HG02884 (cell line): ENCODE results near the gene RAB7A.

Experiments used
- ATAC-seq: cut with Tn5 transposase; IDR thresholded peaks from one replicate; pipeline ENCODE4 v1.9.1; 2021; ENCODE audit warnings: mild to moderate bottlenecking, moderate library complexity; ENCODE audit not compliant: unreplicated experiment

RAB7A gene

DNA sequence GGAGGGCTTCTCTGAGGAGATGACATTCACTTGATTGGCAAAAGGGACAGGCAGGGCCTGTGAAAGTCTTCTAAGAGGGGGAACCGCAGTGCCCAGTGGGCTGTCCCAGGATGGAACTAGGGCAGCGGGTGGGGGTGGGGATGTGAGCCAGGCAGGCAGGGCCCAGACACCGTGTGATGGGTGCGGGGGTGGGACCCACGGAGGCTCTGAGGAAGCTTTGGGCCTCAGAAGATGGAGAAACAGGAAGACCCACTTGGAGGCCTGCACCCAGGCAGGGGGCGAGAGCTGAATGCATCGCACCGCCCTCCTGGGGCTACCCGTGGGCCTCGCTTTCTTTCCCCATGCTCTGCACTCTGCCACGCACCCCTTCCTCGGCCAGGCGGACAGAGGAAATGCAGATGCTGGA, 120.5 kb downstream of the RAB7A start:
- no peak for ATAC-seq

DNA sequence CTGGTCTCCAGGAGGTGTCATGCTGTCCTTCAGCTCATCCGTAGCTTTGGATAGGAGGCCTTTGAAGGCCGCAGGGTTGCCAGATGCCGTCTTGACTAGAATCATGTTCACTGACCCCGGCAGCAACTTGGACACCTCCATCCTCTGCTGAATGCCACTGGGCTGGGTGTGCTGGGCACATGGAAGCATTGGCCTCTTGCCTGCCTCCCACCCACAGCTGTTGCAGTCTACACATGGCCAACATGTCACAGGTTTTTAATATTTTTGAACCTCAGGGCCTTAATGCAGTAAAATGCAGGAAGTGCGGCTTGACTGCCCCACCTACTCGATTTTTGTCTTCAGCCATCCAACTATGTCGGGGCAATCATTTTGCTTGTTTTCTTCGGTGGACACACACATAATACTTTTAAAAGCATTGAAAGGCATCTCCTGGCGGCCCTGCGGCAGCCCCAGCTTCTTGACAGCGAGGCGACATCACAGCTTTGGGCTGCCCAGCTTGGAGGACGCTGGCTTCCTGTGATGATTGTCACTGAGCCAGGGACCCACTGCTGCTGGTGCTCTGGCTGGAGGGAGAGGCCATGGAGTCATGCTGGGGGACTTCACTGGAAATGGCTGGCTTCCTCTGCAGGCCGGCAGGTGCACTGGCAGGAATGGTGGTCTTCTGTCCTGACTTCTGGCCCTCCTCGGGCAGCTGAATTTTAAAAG, 121.8 kb downstream of the RAB7A start:
- no peak for ATAC-seq

DNA sequence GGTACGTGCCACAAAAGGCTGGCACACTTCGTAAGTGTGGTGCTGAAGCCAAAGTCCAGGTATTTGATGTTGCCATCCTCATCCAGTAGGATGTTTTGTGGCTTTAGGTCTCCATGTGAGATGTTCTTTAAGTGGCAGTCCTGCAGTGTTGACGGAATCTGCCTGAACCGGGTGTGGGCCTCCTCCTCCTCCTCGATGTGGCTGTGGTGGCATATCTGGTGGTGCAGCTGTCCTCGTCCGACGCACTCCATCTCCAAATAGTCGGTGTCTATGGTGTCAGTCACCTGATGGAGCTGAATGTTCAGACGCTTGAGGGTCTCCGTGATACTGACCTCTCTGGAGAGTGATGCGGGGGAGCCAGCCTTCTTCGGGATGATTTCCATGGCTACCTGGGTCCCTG, 123.0 kb downstream of the RAB7A start:
- ATAC-seq = no peak

DNA sequence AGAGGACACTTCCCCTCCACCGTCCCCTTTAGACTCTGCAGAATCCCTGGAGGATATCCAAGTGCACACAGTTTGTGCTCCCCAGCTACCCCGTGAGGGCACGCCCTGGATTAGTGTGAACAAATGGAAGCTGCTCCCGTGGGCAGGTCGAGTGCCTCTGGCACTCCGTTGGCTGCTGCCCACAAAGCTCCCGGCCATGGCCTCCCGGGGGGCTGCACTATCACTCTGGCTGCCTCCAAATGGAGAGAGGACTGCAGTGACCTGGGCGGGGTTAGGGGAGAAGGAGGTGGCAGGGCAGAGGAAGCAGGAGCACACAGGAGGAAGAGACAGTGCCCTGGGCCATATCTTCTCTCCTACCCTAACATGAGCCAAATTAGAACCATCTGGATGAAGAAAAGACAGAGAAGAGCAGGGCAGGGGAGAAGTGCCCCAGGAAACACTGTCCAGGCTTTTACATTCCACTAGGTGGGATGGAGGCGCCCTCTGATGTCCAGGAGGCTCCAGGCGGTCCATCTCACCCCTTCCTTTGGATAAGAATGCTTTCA, 124.0 kb downstream of the RAB7A start:
- no peak for ATAC-seq

DNA sequence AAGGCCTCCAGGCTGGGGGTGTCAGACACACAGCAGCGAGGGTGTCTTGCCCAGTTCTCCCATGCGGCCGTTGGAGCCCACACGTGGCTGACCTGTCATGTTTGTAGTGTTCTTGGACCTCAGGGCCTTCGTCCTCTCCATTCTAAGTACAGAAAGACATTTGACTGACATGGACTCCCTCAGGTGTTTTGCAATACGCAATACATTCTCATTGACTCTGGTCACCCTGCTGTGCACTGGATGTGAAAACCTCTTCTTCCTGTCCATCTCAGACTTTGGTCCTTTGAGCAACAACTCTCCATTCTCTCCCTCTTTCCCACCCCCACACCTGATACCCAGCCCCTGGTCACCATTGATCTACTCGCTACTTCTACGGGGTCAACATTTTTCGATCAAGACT, 124.6 kb downstream of the RAB7A start:
- no peak for ATAC-seq

DNA sequence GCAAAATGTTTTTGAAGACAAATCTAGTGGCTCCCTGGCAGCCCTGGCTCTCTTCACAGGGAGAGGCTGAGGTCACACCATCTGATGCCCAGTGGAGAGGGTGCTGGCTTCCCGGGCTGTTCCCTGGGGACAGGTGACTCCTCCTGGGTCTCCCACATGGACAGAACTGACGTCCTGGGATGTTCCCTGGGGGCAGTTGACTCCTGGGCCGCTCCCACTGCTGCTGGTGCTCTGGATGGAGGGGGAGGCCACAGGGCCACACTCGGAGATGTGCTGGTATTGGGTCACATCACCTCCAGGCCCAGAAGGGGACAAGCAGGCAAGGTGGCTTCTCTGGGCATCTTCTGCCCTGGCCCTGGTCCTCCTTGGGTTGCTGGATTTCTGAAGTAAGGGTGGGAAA, 125.6 kb downstream of the RAB7A start:
- no peak for ATAC-seq

DNA sequence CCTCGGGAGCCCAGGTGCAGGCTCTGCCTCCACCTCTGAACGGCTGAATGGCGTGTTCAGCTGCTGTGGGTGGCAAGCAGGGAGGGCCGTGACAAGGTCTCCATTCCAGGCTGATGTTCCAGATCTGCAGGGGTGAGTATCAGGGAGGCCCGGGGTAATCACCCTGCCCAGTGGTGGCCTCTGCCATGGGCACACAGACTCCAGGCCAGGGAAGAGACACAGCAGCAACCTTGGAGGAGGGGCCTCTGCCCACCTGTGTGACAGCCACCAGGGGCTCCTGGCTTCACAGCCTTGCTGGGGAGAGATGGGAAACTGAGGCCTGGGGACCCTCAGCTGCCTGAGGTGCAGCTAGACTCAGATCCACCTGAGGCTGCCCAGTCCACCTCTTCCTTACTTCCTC, 127.8 kb downstream of the RAB7A start:
- no peak for ATAC-seq

DNA sequence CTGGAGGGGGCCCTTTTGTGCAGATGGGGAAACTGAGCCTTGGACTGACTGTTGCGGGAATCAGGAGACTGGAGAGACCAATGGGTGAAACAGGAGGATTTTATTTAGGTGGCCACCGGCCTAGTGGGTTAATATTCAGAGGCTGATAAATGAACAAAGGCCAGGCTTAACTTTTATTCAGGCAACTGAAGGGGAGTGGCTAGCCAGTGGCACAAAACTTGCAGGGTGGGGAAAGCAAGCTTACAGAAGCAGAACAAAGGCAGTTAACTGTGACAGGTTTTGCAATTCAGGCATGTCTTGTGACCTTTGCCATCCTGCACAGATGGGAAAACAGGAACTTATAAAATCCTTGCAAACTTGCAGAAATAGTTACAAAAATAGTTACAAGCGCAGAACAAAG, 128.5 kb downstream of the RAB7A start:
- ATAC-seq = no peak

DNA sequence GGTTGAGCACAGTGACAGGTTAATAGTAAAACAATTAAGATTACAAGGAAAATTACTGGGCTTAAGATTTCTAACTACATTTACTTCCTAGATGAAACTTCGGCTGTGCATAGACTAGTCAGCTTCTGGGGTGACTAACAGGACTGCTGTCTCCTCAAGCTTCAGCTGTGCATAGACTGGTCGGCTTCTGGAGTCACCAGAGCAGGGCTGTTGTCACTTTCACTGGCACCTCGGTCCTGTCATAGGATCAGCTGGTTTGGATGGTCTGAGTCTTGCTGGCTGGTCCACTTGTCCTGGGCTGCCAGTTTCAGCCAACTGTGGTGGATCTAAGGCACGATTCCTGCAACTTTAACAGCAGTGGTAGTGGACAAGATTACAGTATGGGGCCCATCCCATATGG, 129.6 kb downstream of the RAB7A start:
- no peak for ATAC-seq

DNA sequence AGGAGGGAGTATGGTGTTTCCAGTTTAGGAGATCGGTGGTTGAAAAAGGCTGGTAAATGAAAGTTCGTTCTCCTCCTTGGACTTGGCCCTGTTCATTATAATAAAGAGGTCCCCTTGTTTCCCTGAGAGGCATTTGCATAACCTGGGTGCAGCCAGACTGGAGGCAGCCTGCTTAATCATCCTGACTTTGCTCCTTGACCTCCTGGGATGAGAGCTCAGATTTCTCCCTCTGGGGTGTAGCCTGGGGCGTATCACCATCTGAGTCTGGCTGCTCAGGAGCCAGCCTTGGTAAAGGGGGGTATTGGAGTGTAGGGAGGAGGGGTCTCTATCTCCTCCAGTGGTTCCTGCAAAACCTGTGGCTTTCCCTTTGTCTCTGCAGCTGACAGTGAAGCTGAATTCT, 132.2 kb downstream of the RAB7A start:
- ATAC-seq = no peak

DNA sequence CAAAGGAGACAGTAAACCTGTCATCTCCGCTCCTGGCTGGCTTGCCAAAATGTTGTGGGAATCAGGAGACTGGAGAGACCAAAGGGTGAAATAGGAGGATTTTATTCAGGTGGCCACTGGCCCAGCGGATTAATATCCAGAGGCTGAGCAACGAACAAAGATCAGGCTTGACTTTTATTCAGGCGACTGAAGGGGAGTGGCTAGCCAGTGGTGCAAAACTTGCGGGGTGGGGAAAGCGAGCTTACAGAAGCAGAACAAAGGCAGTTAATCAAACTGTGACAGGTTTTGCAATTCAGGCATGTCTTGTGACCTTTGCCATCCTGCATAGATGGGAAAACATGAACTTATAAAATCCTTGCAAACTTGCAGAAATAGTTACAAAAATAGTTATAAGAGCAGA, 133.6 kb downstream of the RAB7A start:
- no peak for ATAC-seq

DNA sequence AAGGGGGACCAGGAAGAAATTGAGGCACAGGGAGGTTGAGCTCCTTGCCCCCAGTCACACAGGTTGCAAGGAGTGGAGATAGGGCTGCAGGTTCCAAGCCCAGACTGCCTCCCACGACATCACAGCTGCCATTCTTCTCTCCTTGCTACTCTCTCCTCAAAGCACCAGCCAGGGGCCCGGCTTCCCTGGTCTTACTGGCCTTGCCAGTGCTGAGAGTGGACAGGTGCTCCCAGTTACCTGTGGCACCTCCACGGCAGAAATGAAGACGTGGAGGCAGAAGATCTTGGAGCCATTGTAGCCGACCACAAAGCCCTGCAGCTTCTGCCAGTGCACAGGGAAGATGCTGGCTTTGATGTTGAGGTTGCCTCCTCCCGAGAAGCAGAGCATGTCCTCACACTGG, 135.5 kb downstream of the RAB7A start:
- no peak for ATAC-seq

DNA sequence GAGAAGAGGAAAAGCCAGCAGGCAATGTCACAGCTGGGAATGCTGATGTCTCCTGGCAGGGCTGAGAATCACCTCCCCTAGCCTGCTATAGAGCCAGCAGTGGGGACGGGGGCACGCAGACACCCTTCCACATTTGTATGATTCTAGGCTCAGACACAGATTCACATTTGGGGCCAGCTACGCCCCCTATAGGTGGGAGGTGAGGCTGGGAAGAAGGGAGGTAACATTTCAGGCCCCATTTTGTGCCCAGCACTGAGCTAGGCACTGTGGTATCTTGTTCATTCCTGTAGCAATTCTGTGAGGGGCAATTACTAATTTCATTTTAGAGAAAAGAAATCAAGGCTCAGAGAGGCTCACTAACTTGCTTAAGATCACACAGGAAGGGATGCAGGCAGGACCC, 137.6 kb downstream of the RAB7A start:
- no peak for ATAC-seq
